Mesodermal cell (in vitro differentiated cells): ENCODE measurements around the gene MICAL3. TPM values are rescaled to one million over a fixed set of nuclear protein-coding genes. Genes with fewer than 3 reads are reported as not detected.
"Not testable (repeated sequence)": the region's sequence is repeated elsewhere in the genome, so short reads cannot be mapped to it uniquely, and the experiment has no call there.

Experiments
- H3K27ac ChIP-seq: 2 replicates; pipeline ENCODE4 v1.7.0; 2013; ENCODE audit warnings: mild to moderate bottlenecking, low read depth, low read length, moderate library complexity; ENCODE audit not compliant: severe bottlenecking
- H3K36me3 ChIP-seq: 2 replicates; pipeline ENCODE4 v1.7.1; 2013; ENCODE audit warnings: mild to moderate bottlenecking, low read length, moderate library complexity; ENCODE audit not compliant: control insufficient read depth, insufficient read depth
- H3K4me1 ChIP-seq: one replicate; pipeline ENCODE4 v1.7.1; 2013; ENCODE audit warnings: mild to moderate bottlenecking, low read length; ENCODE audit not compliant: insufficient read depth, control insufficient read depth, poor library complexity, severe bottlenecking
- H3K4me3 ChIP-seq: 2 replicates; pipeline ENCODE4 v1.7.0; 2013; ENCODE audit warnings: low read length, control low read depth, mild to moderate bottlenecking; ENCODE audit not compliant: insufficient read depth, poor library complexity, severe bottlenecking; ENCODE audit errors: extremely low read depth
- H3K9me3 ChIP-seq: 2 replicates; pipeline ENCODE4 v1.7.1; 2013; ENCODE audit warnings: mild to moderate bottlenecking, low read length, moderate library complexity; ENCODE audit not compliant: control insufficient read depth
- WGBS, 2 experiments: methylation state at CpG; one replicate each; pipeline ENCODE4 v1.1.5; 2013; ENCODE audit warnings: missing lambda C conversion rate in 2 of 2; ENCODE audit not compliant: insufficient coverage in 2 of 2; 5-methylcytosine and 5-hydroxymethylcytosine counted together
- polyA plus RNA-seq, 2 experiments: library from polyadenylated mRNA; stranded (reverse); fragments of 50-300 nt; gene quantifications; one replicate each; pipeline ENCODE4 v1.2.3, GENCODE V29; 2013

The MICAL3 gene, protein sequence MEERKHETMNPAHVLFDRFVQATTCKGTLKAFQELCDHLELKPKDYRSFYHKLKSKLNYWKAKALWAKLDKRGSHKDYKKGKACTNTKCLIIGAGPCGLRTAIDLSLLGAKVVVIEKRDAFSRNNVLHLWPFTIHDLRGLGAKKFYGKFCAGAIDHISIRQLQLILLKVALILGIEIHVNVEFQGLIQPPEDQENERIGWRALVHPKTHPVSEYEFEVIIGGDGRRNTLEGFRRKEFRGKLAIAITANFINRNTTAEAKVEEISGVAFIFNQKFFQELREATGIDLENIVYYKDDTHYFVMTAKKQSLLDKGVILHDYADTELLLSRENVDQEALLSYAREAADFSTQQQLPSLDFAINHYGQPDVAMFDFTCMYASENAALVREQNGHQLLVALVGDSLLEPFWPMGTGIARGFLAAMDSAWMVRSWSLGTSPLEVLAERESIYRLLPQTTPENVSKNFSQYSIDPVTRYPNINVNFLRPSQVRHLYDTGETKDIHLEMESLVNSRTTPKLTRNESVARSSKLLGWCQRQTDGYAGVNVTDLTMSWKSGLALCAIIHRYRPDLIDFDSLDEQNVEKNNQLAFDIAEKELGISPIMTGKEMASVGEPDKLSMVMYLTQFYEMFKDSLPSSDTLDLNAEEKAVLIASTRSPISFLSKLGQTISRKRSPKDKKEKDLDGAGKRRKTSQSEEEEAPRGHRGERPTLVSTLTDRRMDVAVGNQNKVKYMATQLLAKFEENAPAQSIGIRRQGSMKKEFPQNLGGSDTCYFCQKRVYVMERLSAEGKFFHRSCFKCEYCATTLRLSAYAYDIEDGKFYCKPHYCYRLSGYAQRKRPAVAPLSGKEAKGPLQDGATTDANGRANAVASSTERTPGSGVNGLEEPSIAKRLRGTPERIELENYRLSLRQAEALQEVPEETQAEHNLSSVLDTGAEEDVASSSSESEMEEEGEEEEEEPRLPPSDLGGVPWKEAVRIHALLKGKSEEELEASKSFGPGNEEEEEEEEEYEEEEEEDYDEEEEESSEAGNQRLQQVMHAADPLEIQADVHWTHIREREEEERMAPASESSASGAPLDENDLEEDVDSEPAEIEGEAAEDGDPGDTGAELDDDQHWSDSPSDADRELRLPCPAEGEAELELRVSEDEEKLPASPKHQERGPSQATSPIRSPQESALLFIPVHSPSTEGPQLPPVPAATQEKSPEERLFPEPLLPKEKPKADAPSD (N-terminal part only)
- polyA plus RNA-seq (2013, experiment 1 of 2) = 18.3 TPM
- 16.6 TPM for polyA plus RNA-seq (2013, experiment 2 of 2)

DNA sequence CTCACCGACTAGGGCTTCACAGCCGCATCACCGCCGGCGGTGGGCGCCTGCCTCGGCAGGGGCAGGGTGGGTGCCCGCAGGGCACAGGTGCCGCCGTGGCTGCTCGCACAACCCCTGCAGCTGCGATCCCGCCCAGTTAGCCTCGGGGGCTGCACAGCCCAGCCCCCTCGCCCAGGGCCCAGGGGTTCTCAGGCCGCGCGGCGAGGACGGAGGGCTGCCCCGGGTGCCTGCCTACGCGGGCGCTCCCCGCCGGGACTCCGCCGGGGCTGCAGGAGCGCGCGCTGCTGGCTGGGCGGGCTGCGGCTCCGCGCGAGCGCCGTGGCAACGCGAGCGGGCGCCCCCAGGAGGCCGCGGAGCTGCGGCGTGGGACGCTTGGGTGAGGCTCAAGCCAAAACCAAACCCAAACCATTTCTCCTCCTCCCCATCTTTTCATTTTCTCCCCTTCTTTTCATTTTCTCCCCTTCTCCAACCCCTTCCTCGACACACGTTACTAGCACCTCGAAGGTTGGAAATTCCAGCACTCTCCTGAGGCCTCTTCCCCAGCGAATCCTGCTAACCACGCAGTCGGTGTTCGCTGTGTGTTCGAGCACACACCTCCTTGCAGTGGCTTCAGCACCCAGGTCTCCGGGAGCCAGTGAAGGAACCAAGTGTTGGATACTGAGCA is at the start of gene MICAL3:
Gene MICAL3, minus strand, starts transcription at position 286 of the 664 bp plus-strand sequence. CDS start 117,749 bp downstream, outside the sequence.
- H3K27ac ChIP-seq = no peak within 1 kb of the TSS
- peak within 1 kb of the TSS; percentile 44 for H3K4me3 ChIP-seq
- no peaks in the 10 kb centered on the region for H3K36me3 ChIP-seq
- H3K9me3 ChIP-seq = no peaks in the 10 kb centered on the region
- 4% methylated on average over 32 to 46 of the region's 56 CpGs for WGBS, 2 experiments
- no peaks in the 10 kb centered on the region for H3K4me1 ChIP-seq

DNA sequence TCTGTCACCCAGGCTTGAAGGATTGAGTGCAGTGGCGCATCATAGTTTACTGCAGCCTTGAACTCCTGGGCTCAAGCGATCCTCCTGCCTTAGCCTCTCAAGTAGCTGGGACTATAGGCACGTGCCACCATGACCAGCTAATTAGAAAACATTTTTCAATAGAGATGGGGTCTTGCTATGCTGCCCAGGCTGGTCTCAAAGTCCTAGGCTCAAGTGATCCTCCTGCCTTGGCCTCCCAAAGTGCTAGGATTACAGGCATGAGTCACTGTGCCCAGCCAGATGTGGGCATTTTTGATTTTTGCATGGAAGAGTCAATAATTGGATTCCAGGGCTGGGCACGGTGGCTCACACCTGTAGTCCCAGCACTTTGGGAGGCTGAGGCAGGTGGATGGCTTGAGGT is 49.6 kb upstream of the MICAL3 start:
- H3K9me3 ChIP-seq, H3K36me3 ChIP-seq, H3K27ac ChIP-seq, H3K4me3 ChIP-seq, H3K4me1 ChIP-seq: not testable (repeated sequence)
- WGBS, 2 experiments = 78 to 96% methylated on average over 4 of the region's 4 CpGs

DNA sequence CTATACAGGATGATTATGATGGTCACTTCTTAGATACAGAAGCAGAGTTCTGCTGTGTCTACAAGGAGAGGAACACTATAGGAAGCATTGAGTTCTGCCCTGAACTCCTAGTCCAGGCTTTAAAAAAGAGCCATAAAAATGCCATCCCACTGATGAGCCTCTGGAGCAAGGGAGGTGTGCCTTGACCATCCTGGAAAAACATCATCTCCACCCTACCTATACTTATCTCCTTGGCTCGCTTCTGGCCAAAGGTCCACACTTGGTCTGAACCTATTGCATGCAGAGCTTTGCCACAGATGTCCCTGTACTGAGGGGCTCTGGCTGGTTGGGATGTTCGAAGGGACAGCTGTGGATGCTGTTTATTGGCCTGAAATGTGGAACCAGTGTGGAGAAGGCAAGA is 49.1 kb upstream of the MICAL3 start:
- Histone ChIP-seq H3K27ac (no peak overlapping the region), H3K4me3 (no peak overlapping the region), H3K36me3 (no peaks in the 10 kb centered on the region), H3K9me3 (no peaks in the 10 kb centered on the region), H3K4me1 (peaks cover 5% of the 10 kb centered on the region)
- 78 to 100% methylated on average over 1 of the region's 2 CpGs for WGBS, 2 experiments

DNA sequence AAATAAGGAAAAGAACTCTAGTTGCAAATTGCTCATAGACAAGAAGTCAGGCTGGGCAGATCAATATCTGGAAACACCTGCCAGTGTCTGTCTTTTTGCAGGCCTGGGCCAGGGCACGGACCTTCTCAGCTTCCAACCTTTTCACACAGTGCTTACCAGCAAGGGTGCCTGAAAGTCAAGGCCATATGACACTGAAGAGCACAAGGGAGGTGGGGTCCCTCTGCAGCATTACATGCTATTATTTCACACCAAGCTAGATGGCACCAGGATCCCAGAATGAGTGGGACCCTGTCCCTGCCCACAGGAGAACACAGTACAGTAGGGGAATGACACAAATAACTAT is 47.6 kb upstream of the MICAL3 start:
- Histone ChIP-seq H3K27ac (no peak overlapping the region), H3K36me3 (no peaks in the 10 kb centered on the region), H3K4me1 (peaks cover 4% of the 10 kb centered on the region), H3K9me3 (no peaks in the 10 kb centered on the region), H3K4me3 (no peak overlapping the region)
- WGBS, 2 experiments = 78 to 100% methylated on average over 1 of the region's 1 CpG

DNA sequence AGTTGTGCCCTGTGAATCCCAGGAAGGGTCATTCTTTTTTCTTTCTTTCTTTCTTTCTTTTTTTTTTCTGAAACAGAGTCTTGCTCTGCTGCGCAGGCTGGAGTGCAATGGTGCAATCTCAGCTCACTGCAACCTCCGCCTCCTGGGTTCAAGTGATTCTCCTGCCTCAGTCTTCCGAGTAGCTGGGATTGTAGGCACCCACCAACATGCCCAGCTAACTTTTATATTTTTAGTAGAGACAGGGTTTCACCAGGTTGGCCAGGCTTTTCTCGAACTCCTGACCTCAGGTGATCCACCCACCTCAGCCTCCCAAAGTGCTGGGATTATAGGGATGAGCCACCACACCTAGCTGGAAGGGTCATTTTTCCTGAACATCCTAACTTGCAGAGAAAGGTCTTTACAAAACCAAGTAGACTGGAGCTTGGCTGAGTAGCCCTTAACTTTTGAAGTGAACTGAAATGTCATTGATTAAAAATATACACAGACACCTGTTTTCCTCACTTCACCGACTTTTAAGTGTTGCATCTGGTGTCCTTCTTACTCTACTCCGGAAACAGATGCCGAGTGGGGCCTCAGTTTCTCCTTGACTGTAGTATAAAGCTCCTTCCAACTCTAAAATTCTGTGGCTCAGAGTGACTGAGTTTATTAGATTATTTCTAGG is 47.1 kb upstream of the MICAL3 start:
- H3K27ac ChIP-seq, H3K4me1 ChIP-seq, H3K36me3 ChIP-seq, H3K9me3 ChIP-seq, H3K4me3 ChIP-seq: not testable (repeated sequence)
- WGBS, 2 experiments = 90 to 94% methylated on average over 4 to 6 of the region's 7 CpGs

DNA sequence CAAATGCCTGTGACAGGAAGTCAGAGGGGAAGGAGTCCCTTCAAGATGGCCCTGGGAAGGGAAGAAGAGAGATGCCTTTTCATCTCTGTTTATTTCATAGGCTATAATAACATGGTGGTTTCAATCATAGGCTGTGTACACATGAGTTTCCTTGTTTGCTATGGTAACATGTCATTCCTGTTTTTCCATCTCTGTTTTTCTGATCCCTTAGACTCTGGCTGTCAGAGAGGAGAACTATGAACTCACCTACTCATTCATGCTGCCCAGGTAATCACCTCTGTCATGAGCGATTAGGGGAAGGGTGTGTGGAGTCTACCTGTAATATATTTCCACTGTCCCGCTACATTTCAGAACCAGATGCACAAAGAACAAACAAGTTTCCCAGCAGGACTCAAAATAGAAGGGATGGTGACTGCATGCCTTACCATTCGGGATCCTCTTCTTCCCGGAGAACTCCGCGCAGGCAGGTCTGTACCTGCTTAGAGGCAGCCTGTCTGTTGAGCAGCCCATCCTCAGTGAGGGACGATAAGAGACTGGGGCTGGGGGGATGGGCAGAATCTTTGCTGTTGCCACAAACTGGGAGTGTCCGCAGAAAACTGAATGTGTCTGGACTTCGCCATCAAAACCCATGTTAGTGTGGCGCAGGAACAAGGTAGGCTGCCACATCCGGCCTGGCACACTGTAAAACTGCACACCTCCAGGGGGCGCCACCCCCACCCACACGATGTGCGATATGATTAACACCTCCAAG is 46.4 kb upstream of the MICAL3 start:
- Histone ChIP-seq H3K4me1 (peaks cover 2% of the 10 kb centered on the region), H3K9me3 (no peaks in the 10 kb centered on the region), H3K4me3 (no peak overlapping the region), H3K36me3 (no peaks in the 10 kb centered on the region), H3K27ac (no peak overlapping the region)
- WGBS, 2 experiments = 92% methylated on average over 11 to 12 of the region's 14 CpGs

DNA sequence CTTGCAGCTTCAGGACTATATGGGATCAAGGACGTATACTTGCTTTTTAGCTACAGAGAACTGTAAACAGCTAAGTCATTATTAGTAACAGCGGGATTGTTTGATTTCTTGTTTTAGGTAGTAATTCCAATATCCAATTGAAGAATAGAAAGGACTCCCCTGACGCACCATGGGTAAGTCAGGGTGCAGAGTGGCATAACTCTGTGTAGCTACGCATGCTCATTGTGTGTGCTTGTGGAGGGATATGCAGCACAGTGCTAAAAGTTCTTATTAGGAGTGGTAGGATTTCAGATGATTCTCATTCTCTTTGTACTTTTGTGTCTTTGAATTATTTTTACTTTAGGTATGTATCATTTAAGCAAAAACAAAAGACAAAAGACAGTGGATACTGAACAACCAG is 45.7 kb upstream of the MICAL3 start:
- H3K4me3 ChIP-seq = no peak overlapping the region
- no peaks in the 10 kb centered on the region for H3K36me3 ChIP-seq
- H3K9me3 ChIP-seq = no peaks in the 10 kb centered on the region
- H3K4me1 ChIP-seq = peaks cover 2% of the 10 kb centered on the region
- H3K27ac ChIP-seq = no peak overlapping the region
- 96% methylated on average over 3 to 4 of the region's 4 CpGs for whole genome bisulfite sequencing, 2 experiments

DNA sequence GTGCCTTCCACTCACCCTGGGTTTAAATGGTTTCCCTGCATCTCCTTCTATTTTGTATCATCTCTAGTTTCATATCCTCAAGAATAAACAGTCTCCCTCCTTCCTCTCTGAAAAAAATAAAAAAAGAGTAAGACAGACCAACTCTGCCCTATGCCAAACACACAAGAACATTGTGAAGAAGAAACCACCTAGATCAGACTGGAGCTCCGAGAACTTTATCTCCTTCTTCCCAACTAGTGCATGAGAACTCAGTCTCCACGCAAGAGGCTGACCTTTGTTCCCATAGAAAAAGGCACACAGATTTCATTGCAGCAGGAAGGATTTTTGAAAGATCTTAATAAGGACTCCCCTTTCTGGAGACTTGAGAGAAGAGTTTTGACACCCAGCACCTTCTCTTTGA is 44.7 kb upstream of the MICAL3 start:
- Histone ChIP-seq H3K4me1 (peaks cover 2% of the 10 kb centered on the region), H3K36me3 (no peaks in the 10 kb centered on the region), H3K4me3 (no peak overlapping the region), H3K27ac (no peak overlapping the region), H3K9me3 (no peaks in the 10 kb centered on the region)
- 90% methylated on average over 1 of the region's 2 CpGs; no CpG with 5 or more reads in 1 of the 2 experiments for WGBS, 2 experiments

DNA sequence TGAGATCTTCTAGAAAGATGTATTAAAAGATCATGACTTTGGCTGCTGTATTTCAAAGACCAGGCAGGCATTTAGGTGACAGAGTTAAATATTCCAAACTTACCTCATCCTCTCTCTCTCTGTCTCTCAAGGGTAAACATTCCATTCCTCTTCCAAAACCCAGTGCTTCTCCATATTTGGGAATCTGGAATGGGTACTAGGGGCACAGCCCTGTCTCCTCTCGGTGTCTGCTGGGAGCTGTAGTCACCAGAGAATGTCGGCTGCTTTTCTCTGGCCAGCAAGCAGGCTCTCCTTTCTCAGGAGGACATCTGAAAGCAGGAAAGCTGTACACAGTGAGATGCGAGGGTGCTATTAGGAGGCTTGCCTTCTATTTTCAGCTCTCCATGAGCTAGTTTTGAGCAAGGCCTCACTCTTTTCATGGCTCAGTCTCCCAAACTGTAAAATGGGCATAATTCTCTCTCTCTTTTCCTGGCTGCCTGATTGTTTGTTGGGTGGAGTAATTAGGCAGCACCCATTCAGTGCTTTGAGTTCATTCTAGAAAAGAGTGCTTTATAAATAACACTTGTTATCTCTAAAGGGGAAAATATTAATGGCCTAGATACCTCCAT is 44.1 kb upstream of the MICAL3 start:
- Histone ChIP-seq H3K27ac (no peak overlapping the region), H3K36me3 (no peaks in the 10 kb centered on the region)
- WGBS, 2 experiments = 46 to 100% methylated on average over 2 of the region's 3 CpGs

More for the DNA sequence above, 44.1 kb upstream of the MICAL3 start:
- peaks cover 2% of the 10 kb centered on the region for H3K4me1 ChIP-seq
- H3K9me3 ChIP-seq = no peaks in the 10 kb centered on the region
- H3K4me3 ChIP-seq = no peak overlapping the region
